Mammary microvascular endothelial cell (primary cell): ENCODE results near the gene DRAXIN. TPM values are rescaled to one million over a fixed set of nuclear protein-coding genes. Genes with fewer than 3 reads are reported as not detected.

Experiments
- total RNA-seq: library from RNA; depleted of rRNA; stranded (reverse); fragments of >200 nt; gene quantifications from 2 replicates; pipeline ENCODE4 v1.2.3, GENCODE V29; 2015

The DRAXIN gene, protein sequence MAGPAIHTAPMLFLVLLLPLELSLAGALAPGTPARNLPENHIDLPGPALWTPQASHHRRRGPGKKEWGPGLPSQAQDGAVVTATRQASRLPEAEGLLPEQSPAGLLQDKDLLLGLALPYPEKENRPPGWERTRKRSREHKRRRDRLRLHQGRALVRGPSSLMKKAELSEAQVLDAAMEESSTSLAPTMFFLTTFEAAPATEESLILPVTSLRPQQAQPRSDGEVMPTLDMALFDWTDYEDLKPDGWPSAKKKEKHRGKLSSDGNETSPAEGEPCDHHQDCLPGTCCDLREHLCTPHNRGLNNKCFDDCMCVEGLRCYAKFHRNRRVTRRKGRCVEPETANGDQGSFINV
- total RNA-seq: 0.25 and 0.27 TPM in 2 replicates

DNA sequence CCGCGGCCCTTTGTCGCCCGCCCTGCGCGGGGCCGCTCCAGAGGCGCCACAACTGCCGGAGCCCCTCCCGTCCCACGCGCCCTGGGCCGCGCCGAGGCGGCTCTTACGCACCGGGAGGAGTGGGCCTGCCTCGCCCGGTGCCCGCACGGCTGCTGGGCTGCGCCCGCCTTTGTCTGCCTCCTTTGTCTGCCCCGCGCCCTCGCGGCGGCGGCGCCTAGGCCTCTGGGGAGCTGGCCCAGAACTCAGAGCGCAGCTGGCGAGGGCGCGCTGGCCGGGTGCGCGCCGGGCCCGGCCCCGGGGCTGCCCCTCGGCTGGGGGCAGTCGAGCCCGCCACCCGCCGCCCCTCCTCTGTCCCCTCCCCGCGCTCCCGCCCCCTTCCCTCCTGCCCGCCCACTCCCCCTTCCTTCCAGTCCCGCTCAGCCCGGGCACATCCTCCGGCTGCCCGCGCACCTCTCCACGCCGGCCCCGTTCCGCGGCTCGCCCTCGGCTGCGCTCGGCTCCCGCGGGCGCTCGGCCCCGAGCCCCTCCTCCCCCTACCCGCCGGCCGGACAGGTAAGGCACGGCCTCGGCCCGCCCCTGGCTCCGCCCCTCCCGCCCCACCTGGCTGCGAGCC lies at the start of gene DRAXIN:
Gene DRAXIN (plus strand): TSS at position 409 of the 613 bp plus-strand sequence. CDS start 14,549 bp downstream, outside the sequence.

DNA sequence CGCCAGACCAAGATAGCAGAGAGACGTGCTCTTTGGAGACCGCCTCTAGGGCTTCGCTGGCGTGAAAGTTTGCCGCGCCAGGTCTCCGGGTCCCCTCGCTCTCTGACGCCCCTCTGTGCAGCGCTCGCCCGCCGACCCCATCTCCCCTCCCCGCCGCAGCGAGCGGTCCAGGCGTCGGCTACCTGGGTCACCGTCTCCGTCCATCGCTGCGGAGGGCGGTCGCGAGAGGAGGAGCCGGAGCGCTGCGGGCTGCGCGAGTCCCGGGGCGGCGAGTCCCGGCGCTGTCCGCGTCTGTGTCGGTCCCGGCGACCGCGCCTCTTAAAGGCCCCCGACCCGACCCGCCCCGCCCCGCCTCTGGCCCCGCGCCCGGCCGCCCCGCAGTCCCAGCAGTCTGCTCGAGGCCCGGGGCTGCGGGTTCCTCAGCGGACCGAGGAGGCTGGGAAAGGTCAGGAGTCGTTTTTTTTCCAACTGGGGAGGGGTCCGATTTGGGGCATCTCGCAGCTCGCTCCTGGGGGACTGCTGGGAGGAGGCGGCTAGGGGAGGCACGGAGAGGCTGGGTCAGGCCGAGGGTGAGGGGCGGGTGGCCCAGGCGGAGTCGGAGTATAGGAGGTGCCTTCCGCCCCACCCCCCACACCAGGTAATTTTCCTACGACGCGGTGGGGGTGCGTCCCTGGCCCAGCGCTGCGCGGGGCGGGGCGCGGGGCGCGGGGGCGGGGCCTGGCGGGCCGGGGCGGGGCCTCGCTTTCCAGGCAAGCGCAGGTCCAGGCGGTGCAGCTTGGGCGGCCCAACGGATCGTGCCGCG lies 37.2 kb upstream of the DRAXIN start, which contains the start of the genes FBXO2 and FBXO44:
Gene FBXO2 (minus strand): TSS at position 293 of the 802 bp plus-strand sequence. CDS start 89 bp downstream, at position 204.
Gene FBXO44 (plus strand): TSS at position 741 of the 802 bp plus-strand sequence. CDS start 959 bp downstream, outside the sequence.

DNA sequence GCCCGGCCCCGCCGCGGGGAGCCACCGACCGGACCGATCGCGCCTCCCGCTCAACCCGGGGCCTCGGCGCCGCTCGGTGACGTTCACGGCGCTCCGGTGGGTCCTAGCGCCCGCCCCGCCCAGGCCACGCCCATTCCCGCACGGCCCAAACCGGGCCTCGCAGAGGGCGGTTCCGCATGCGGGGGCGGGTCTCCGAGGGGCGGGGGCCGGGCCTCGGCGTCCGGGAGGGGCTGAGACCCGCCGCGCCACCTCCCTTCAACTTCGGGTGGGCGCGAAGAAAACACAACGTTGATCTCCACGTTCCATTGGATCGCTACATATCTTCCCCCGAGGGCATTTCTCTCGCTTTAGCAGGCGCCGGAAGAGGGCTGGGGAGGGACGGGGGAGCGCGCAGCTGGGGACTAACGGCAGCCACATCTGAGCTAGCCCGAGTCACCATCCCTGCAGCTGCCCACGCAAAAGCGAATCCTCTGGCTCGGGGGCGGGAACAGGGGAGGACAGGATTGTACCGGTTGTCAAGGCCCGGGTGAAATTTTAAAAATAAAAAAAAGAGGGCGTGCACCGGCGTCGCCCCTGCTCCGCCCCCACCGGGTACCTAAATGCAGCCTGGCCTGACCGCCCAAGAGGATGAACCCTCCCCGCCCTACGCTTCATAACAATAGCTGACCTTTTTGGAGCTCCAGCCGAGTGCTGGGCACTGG lies 10.3 kb upstream of the DRAXIN start, which contains the start of gene MAD2L2:
Gene MAD2L2 (minus strand): TSS at position 78 of the 701 bp plus-strand sequence. CDS start 547 bp downstream, outside the sequence.

DNA sequence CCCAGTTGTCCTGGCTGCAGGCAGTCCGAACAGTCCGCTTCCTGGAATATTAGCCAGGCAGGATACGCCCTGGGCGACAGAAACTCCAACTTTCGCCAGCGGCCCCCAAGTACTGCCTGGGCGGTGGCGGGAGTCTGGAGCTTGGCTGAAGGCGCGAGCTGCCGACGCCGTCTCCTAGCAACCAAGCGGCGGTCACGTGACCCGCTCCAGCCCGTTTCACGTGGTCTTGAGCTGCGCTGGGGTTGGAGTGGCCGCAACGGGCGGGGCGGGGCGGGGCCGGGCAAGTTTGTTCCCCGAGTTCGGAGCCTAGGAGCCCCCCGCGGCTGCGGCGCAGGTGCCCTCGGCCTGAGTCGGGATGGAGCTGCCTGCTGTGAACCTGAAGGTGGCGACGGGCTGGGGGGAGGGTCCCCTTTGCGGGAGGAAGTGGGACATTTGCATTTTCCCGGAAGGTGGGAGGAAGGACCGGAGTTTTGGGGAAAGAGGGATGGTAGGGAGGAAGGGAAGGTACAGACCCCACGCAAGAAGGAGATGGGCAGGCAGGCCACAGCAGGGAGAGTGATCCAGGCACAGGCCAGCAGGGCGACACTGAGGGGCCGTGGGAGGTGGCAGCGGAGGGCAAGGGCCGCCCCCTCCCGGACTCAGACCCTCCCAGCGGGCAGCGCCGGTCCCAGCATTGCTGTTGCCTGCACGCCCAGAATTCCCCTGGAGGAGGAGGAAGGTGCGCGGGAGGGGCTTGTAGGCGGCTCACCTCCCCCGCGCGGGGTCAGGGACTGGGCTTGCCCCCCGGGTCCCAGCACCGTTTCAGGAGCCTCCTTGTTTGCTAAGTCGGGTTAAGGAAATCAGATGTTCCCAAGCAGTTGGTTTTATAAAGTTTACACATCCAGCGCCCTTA lies 44.6 kb downstream of the DRAXIN start, which contains the start of gene AGTRAP:
Gene AGTRAP (plus strand): TSS at position 283 of the 892 bp plus-strand sequence. CDS start 73 bp downstream, at position 356.

DNA sequence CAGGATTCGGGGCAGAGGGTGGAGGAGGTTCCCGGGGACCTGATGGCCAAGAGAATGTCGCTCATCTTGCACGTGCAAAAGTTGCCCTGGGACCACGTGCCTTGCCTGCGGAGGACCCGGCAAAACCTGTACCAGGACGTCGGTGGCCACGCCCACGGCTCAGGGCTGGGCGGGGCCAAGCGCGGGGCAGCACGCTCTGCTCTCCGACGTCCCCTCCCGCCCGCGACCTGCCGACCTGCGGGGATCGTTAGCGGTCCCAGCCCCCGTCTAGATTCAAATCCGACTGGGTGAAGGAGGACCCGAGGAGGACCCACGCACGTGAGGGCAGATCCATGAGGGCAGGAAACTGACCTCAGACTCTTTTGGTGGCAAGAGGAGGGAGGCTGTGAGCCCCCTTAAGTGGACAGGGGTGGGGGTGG lies 70.5 kb downstream of the DRAXIN start, which contains the start of gene C1orf167:
Gene C1orf167 (plus strand): TSS at position 206 of the 419 bp plus-strand sequence. CDS start 2,208 bp downstream, outside the sequence.

Other genes with a start within 250 kb of the DRAXIN start
- 0.05 TPM in 1 of 2 replicates, not detected in the other for gene DISP3, start 212.6 kb upstream of the DRAXIN start, total RNA-seq
- 0.74 TPM in 1 of 2 replicates, not detected in the other for gene FBXO2, start 37.3 kb upstream of the DRAXIN start, total RNA-seq
- 5.3 and 6.3 TPM in 2 replicates for gene FBXO44, start 36.8 kb upstream of the DRAXIN start, total RNA-seq
- gene FBXO6, start 27.5 kb upstream of the DRAXIN start, total RNA-seq: 6.2 and 7.4 TPM in 2 replicates
- gene MAD2L2, start 10.6 kb upstream of the DRAXIN start, total RNA-seq: 43.5 and 49.7 TPM in 2 replicates
- 59.8 and 70.2 TPM in 2 replicates for gene AGTRAP, start 44.4 kb downstream of the DRAXIN start, total RNA-seq
- not detected in 2 replicates for gene C1orf167, start 70.5 kb downstream of the DRAXIN start, total RNA-seq
- 12.5 TPM in 2 replicates for gene MTHFR, start 114.3 kb downstream of the DRAXIN start, total RNA-seq
- 8.0 and 9.5 TPM in 2 replicates for gene CLCN6, start 114.5 kb downstream of the DRAXIN start, total RNA-seq
- gene NPPA, start 156.1 kb downstream of the DRAXIN start, total RNA-seq: not detected in 2 replicates
- 0.47 TPM in 1 of 2 replicates, not detected in the other for gene NPPB, start 167.2 kb downstream of the DRAXIN start, total RNA-seq
- gene KIAA2013, start 234.7 kb downstream of the DRAXIN start, total RNA-seq: 93.5 and 106 TPM in 2 replicates
- 263 and 339 TPM in 2 replicates for gene PLOD1, start 243.0 kb downstream of the DRAXIN start, total RNA-seq